A673 (cell line): ENCODE data around the gene RAP2B.

Experiments
- EZH2 ChIP-seq: fragments of 200-600 bp; sonication (generic); IDR thresholded peaks from 2 replicates; pipeline ENCODE4 v1.6.1; 2017; ENCODE audit warnings: borderline replicate concordance, low read depth, mild to moderate bottlenecking, mixed read lengths, antibody characterized with exemption, low read length; ENCODE audit not compliant: poor library complexity, severe bottlenecking
- TF ChIP-seq, protein P1 (sequence below): fragments of 300-800, 200-600 bp; sonication (generic); conservative IDR thresholded peaks from 2 replicates; pipeline ENCODE4 v1.5.1; 2017; ENCODE audit warnings: low read depth, mild to moderate bottlenecking, antibody characterized with exemption, low read length, moderate library complexity, mixed read lengths

DNA sequence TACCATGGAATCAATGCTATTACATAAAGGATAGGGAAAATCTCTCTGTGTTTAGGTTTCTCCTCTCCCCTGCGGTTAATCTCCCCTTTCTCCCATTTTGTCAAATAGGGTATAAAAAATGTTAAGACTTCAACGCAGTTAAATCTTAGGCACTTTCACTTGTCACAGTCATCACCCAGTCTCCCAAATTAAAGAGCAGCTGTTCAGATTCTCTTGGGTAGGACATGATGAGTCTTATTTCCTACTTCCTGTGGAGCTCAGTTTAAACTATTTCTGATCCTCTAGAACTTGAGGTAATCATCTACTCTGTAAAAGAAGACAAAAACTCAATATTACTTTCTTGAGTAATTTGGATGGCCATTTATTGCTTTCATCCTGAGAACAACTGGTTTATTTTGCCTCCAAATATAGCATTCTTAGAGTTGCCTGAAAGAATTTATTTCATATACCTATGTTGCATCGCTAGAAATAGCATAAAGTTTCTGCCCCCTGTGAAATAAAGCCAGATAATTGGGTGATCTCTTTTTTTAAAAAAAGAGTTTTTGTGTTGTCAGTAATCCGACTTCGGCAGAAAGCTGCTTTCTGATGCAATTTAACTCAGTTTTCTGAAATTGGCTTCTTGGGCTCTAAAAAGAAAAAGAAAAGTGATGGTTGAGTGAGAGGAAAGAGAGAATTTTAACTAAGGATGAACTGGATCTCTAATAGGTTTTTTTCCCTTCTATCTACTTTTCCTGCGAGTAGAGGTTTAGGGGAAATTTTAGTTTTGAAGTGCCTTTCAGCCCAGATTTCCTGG, 20.7 kb downstream of the RAP2B start:
- TF ChIP-seq, protein P1, sequence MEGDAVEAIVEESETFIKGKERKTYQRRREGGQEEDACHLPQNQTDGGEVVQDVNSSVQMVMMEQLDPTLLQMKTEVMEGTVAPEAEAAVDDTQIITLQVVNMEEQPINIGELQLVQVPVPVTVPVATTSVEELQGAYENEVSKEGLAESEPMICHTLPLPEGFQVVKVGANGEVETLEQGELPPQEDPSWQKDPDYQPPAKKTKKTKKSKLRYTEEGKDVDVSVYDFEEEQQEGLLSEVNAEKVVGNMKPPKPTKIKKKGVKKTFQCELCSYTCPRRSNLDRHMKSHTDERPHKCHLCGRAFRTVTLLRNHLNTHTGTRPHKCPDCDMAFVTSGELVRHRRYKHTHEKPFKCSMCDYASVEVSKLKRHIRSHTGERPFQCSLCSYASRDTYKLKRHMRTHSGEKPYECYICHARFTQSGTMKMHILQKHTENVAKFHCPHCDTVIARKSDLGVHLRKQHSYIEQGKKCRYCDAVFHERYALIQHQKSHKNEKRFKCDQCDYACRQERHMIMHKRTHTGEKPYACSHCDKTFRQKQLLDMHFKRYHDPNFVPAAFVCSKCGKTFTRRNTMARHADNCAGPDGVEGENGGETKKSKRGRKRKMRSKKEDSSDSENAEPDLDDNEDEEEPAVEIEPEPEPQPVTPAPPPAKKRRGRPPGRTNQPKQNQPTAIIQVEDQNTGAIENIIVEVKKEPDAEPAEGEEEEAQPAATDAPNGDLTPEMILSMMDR = no peak
- no peak for TF ChIP-seq EZH2
